ENCODE measurements around the gene MRPL14.
A peak's percentile ranks its signal among the peaks of the same experiment; 100 is the strongest.

The MRPL14 gene

GRCh38 chr6:44127186-44128019, at the start of gene MRPL14, which contains the start of gene TMEM63B:
Gene MRPL14 (minus strand): TSS chr6:44127452. CDS start chr6:44116611, 10,841 bp downstream.
Gene TMEM63B (plus strand): TSS chr6:44127554. CDS start chr6:44134585, 7,031 bp downstream.
- H3K36me3 ChIP-seq (replicated peaks; ENCODE audit: low read depth, low read length) = peaks cover 26% of the 10 kb centered on the region
- peak within 1 kb of the TSS; percentile 86 for H2AFZ ChIP-seq (ENCODE audit: low read depth, low read length)
- peaks cover 42% of the 10 kb centered on the region for H4K20me1 ChIP-seq (ENCODE audit: insufficient read depth, low read length)
- peak within 1 kb of the TSS; percentile 91 for H3K4me3 ChIP-seq (ENCODE audit: low read length)
- no peaks in the 10 kb centered on the region for H3K27me3 ChIP-seq (ENCODE audit: low read depth, low read length)
- no peaks in the 10 kb centered on the region for H3K9me3 ChIP-seq (ENCODE audit: insufficient read depth, low read length)
- H3K79me2 ChIP-seq (ENCODE audit: low read length) = peaks cover 61% of the 10 kb centered on the region
- peaks cover 40% of the 10 kb centered on the region for H3K4me1 ChIP-seq (ENCODE audit: low read length)
- H3K9ac ChIP-seq (ENCODE audit: low read length) = peak within 1 kb of the TSS; percentile 96
- TF ChIP-seq EZH2phosphoT487 (IDR thresholded peaks at IDR 0.05; ENCODE audit: low read depth) = no peak
- no peak for TF ChIP-seq CTCF (IDR thresholded peaks at IDR 0.05; ENCODE audit: low read depth, low read length)
- H3K4me2 ChIP-seq (ENCODE audit: low read length) = peak within 1 kb of the TSS; percentile 91
- H3K27ac ChIP-seq (ENCODE audit: low read length) = peak within 1 kb of the TSS; percentile 84

GRCh38 chr6:44176130-44176761, 49.0 kb upstream of the MRPL14 start:
- Histone ChIP-seq H3K36me3 (replicated peaks; ENCODE audit: low read depth, low read length) (no peaks in the 10 kb centered on the region), H4K20me1 (ENCODE audit: insufficient read depth, low read length) (no peaks in the 10 kb centered on the region), H3K4me3 (ENCODE audit: low read length) (peak overlapping the region; percentile 79), H3K79me2 (ENCODE audit: low read length) (no peaks in the 10 kb centered on the region), H3K9ac (ENCODE audit: low read length) (peak overlapping the region; percentile 63), H3K9me3 (ENCODE audit: insufficient read depth, low read length) (no peaks in the 10 kb centered on the region), H3K4me2 (ENCODE audit: low read length) (peak overlapping the region; percentile 97), H3K27ac (ENCODE audit: low read length) (no peak overlapping the region), H3K27me3 (ENCODE audit: low read depth, low read length) (peaks cover under 1% of the 10 kb centered on the region), H3K4me1 (ENCODE audit: low read length) (peaks cover 51% of the 10 kb centered on the region), H2AFZ (ENCODE audit: low read depth, low read length) (peak overlapping the region; percentile 73)
- no peak for TF ChIP-seq CTCF (IDR thresholded peaks at IDR 0.05; ENCODE audit: low read depth, low read length)
- no peak for TF ChIP-seq EZH2phosphoT487 (IDR thresholded peaks at IDR 0.05; ENCODE audit: low read depth)

- Histone ChIP-seq H2AFZ (ENCODE audit: low read depth, low read length) (no peak overlapping the region), H3K27ac (ENCODE audit: low read length) (no peak overlapping the region), H3K9me3 (ENCODE audit: insufficient read depth, low read length) (no peaks in the 10 kb centered on the region), H3K36me3 (replicated peaks; ENCODE audit: low read depth, low read length) (no peaks in the 10 kb centered on the region), H3K79me2 (ENCODE audit: low read length) (no peaks in the 10 kb centered on the region), H4K20me1 (ENCODE audit: insufficient read depth, low read length) (no peaks in the 10 kb centered on the region), H3K4me2 (ENCODE audit: low read length) (peak overlapping the region; percentile 40), H3K9ac (ENCODE audit: low read length) (no peak overlapping the region), H3K27me3 (ENCODE audit: low read depth, low read length) (peaks cover 17% of the 10 kb centered on the region), H3K4me3 (ENCODE audit: low read length) (no peak overlapping the region), H3K4me1 (ENCODE audit: low read length) (peaks cover 52% of the 10 kb centered on the region)
- TF ChIP-seq CTCF (IDR thresholded peaks at IDR 0.05; ENCODE audit: low read depth, low read length) (peak; percentile 99), EZH2phosphoT487 (IDR thresholded peaks at IDR 0.05; ENCODE audit: low read depth) (no peak)
Observed at GRCh38 chr6:44172731-44173500, 45.7 kb upstream of the MRPL14 start.

Measured in OCI-LY3 (cell line).